GM21381 (cell line): Measurements from ENCODE around the gene TGFBR3.

Experiments
- ATAC-seq: cut with Tn5 transposase; IDR thresholded peaks from one replicate; pipeline ENCODE4 v1.9.1; 2021; ENCODE audit warnings: mild to moderate bottlenecking, moderate library complexity; ENCODE audit not compliant: unreplicated experiment

The TGFBR3 gene

DNA sequence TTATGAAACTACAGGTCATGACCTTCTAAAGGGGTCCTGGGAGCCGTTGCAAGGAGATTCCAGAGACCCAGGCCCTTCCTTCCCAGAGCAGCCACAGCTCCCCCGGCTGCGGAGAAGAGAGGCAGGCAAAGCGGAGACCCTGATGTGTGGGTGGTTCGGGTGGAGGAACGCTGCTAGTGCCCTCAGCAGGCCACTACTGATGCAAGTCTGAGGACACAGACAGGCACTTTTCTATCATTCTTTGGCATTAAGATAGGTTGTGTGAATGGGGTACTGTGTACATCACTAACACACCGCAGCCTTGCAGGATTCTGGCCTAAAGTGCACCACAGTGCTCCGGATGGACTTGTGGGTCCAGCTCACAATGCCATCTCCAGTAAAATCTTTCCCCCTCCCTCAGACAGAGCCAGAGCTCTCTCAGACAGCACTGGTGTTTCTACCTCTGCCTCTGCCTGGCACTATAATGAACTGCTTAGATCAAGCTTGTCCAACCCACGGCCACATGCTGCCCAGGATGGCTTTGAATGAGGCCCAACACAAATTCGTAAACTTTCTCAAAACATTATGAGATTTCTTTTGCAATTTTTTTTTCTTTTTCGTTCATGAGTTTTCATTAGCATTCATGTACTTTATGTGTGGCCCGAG is 121.4 kb downstream of the TGFBR3 start:
- ATAC-seq, result no peak

DNA sequence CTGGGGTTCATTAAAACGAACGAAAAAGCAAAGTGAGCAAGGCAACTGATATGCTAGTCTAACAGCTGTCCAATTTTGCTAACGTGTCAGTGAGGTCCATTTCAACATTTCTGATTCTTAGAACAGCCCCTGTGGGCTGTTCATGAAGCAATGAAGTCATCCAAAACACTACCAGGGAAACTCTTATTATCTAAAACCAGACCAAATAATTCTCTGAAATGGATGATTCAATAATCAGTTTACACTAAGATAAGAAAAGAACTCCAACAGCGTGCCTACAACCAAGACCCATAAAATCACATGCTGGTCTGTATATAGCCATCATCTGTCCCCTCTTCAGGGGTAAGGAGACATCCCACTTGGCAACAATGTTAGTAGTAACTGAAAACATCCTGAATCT is 122.7 kb downstream of the TGFBR3 start:
- ATAC-seq, result no peak

DNA sequence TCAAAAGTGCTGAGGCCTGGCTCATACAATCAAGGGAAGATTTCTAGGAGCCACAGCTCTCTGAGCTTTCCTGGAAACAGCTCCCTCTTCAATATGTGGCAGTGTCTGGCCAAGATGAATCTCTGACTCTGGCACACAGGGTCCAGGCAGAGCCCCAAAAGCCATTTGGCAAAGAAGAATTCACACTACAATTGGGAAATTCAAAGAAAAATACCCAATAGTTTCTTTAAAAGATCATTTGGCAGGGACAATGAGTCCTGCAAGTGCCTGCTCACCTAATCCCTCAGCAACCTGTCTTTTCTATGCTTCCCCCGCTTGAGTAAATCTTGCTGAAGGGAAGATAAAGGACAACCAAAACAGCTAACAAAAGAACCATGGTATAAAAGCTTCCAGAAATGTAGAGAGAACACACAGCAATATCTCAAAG is 124.6 kb downstream of the TGFBR3 start:
- ATAC-seq, result no peak

DNA sequence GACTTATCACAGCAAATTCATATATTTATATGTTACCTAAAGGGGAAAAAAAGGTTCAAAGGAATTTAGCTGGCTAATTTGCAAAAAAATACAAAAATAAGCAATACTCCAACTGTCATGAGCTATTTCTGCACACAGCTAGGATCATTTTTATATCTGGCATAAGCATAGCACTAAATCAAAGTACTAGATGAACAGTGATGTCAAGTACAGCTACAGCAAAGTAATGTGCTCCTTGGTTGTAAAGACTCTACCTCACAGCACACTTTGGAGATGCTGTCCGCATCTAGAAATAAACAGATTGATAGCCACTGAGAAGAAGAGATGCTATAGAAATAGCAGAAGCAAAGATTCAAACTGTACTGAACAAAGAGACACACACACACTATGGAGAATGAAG is 125.4 kb downstream of the TGFBR3 start:
- ATAC-seq, result no peak

DNA sequence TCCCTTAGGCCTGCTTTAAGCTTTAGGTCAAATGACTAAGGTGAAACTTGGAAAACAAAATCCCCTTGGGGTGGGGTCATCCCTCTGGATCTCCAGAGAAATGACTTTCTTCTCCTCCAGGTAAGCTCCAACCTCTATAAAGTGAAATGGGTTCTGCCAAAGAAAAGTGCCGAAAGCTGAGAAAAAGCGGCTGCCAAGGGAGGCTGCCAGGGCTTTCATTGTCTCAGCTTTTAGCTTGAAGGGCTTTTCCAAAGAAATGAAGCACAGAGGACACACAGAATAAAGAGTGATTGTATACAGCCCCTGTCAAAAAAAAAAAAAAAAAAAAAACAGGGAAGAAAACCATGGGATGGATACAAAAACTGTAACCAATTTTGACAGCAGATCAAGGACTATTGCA is 126.9 kb downstream of the TGFBR3 start:
- ATAC-seq, result no peak

DNA sequence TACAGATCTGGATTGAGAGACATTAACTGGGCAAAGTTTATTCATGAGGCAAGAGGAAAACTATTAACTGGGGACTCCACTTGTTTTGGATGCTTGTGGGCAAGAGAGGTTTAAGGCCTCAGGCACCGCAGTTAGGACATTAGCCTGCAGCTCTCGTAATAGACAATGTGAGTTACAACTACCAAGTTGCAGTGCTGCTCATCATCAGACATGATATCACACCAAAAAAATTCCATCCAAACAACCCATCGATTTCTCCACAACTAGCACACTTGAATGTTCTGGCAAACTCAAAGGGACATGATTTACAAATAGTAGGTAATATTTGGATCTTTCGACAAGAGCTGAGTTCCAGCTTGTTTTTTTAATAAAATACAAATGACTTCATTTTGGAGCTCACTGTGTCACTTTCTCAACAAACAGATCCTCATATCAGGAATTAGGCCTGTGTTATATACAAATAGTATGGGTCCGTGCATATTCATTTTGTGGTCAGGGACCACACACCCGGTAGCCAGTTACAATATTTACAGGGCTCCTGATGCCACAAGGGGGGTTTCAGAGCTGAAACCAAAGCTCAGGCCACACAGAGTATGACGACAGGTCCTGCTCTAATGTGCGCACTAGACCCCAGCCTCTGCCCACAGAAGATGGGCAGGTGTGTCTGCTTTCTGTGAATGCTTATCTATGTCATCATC is 128.0 kb downstream of the TGFBR3 start:
- ATAC-seq, result no peak

DNA sequence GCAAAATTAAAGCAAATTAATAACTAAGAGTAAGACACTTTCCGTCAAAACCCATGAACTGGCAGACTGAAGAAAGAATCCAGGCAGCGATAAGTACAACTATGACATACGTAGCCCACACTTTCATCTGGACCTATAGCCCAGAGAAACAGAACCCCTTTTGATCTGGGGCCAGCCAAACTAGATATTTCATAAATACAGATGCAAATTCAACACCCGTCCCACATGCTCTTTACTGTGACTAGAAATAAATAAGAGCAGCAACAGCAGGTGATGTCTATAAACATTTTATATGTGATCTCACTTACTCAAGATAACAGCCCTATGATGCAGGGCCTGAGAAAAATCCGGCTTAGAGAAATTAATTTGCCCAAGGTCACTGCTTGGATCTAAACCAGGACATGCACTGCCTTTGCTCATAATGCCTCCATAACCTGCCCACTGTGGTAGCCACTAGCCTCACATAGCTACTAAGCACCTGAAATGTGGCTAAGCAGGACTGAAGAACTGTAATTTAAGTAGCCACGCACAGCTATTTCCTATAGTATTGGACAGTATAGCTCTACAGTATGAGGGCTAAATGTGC is 130.2 kb downstream of the TGFBR3 start:
- ATAC-seq, result no peak

DNA sequence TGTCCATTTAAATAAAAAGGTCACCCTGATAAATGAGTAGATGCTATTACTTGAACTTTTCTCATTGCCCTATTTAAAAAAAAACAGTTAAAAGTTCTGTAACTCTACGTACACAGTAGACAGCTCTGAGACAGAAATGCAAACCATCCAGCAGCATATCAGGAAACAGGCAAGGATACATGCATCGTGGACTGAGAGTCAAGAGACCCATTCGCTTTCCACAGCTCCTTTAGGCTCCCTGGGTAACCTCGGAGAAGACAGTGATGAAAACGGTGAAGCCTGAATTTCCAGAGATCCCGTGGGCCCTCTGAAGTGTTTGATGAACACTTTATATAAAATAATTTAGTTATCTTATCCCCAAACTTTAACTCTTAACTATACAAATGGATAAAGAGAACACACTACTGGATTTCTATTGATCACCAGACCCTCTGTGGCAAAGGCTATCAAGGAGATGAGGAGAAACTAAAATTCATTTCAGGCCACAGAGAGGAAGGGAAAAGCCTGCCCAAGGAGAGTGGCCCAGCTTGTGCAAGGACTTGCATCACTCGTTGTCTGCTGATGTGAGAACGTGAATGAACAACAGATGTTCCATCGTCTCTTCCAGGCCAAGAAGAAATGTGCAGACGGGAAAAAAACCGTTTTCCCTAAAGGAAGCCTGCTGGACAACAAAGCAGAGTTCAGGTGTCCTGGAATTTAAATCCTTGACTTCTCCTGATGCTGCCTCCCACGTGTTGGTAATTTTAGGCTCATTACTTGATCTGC is 131.0 kb downstream of the TGFBR3 start:
- no peak for ATAC-seq

DNA sequence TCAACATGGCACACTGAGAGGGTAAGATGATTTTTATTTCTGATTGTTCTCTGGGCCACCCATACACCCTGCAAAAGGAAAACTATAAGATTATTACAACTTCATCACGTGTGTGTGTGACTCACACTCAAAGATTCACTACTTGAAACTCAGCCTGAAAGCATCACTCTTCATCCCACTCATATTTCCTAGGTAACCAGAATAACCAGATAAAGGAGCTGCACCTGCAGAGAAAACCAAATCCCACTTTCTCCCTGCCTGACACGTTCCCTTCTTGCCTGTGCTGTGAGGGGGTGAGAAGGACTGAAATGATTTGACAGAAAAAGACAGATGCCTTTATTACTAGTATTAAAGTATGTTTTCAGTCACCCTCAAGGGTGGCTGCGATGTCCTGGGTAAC is 131.6 kb downstream of the TGFBR3 start:
- ATAC-seq, result peak; percentile 49

DNA sequence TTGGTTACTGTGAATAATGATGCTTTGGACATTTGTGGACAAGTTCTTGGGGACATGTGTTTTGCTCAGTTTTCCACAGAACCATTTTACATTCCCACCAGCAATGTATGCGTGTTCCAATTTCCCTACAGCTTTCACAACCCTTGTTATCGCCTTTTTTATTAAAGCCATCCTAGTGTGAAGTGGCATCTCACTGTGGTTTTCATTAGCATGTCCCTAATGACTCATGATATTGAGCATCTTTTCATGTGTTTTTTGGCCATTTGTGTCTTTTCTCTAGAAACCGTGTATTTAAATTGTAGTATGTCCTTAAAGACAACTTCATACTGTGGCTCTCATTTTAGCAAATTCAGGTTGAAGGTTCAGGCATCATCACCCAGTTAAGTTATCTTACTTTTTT is 132.1 kb downstream of the TGFBR3 start:
- no peak for ATAC-seq

DNA sequence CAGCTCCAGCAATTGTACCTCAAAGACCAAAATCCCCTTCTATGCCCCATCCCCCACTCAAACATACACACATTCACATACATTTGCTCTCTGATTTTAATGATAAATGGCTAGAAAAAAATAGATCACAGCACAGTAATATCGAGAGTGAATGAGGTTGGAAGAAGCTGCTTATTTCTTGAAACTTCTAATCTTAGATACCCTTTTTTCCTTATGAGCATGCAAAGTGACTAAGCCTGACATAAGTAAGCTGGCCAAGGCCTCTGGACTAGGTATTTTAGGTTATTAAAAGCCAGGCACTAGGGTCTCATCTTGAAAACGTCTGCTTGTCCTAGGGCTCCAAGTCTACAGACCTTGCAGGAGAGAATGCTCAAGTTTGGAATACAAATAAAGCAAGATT is 133.6 kb downstream of the TGFBR3 start:
- ATAC-seq, result peak; percentile 64

DNA sequence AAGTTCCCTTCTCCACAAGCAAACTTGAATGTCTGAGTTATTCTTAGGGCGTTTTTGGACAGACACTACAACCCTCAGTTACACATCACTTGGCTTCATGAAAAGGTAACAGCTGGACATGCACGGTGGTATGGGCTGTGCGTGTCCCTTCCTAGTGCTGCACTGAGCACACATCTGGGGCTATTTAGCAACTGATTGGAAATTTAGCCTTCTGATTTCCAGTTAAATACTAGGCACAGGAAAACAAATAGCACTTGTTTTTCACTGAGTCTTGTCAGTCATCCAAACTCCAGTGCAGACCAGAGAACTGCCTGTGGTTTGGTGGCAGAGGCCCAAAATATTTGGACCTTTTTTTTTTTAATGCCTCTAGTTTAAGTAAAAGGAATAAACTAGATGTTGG is 134.7 kb downstream of the TGFBR3 start:
- no peak for ATAC-seq

DNA sequence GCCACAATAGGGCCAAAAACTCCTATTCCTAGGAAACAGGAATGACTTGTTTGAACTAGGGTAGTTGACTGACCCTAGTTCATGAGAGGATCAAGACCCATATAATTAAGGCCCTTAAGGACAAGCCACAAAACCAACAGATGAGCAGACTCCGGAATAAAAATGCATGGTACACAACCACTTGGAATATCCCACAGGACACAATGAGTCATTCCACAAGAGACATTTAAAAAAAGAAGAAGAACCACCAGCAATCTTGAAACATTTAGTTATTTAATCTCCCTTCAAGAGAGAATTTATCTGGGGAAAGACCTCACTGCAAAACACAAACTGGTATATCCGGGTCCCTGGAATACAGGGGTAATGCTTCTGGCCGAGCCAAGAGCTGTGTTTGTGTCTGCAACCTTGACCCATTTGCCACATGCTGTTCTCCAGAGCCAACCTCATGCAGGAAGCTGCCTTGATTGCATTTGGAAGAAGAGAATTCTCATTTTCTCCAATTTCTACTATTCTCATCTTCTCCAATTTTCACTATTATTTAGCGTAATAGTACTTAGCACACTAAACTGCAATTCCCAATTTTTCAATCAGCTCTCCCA is 135.5 kb downstream of the TGFBR3 start:
- no peak for ATAC-seq

DNA sequence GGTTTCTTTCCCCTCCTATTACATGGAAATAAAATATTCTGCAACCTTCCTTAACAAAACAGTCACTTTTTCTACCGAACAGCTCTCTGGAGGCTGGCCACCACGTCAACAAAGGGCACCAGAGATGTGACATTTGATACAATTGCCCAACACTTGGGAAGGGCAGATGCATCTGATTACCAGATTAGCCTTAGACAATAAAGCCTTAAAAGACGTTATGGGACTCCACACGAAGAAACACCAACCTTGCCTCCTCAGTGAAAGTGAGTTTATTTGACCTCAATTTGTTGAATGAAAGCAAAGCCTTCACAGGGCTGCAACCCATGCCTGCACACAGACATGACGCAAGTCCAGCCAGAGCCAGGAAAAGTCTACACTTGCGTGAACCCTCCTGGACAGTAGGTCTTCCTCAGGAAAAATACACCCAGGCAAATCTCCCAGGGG is 136.1 kb downstream of the TGFBR3 start:
- ATAC-seq, result no peak

DNA sequence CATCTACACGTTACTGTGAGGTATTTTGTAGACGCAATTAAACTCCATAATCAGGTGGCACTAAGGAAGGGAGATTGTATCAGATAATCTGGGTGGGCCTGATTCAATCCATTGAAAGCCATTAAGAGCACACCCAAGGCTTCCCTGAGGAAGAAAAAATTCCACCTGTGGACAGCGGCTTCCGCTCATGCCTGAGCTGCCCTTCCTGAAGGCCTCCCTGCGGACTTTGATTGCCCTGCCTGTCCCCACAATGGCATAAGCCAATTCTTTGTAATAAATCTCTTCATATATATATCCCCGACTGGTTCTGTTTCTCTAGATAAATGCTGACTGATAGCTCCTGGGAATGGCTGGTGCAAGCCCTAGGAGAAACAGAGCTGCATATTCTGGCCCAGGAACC is 138.3 kb downstream of the TGFBR3 start:
- no peak for ATAC-seq

DNA sequence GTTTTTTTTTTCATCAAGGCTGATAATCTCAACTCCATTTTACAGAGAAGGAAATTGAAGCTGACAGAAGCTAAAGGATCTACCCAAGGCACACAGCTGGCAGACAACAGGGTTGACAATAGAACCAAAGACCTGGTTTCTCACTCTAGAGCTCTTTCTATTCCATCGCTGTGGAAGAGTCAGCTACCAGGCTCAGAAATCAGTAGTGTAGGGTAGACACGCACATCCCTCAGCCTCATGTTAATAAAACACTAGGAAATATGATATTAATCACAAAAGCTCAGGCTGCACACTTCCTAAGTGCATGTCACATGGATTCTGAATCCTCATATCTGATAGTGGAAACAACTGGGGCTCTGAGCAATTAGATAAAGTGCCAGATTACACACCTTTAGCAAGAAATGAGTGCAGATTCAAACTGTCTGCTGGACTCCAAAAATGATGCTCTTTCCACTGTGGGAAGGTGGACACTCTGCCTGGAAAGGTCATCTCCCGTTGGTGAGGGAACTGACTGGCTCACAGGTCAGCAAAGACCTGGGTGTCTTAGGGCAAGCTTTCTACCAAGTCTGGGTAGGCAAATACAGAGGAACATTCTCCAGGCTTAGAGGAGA is 139.1 kb downstream of the TGFBR3 start:
- ATAC-seq, result no peak

DNA sequence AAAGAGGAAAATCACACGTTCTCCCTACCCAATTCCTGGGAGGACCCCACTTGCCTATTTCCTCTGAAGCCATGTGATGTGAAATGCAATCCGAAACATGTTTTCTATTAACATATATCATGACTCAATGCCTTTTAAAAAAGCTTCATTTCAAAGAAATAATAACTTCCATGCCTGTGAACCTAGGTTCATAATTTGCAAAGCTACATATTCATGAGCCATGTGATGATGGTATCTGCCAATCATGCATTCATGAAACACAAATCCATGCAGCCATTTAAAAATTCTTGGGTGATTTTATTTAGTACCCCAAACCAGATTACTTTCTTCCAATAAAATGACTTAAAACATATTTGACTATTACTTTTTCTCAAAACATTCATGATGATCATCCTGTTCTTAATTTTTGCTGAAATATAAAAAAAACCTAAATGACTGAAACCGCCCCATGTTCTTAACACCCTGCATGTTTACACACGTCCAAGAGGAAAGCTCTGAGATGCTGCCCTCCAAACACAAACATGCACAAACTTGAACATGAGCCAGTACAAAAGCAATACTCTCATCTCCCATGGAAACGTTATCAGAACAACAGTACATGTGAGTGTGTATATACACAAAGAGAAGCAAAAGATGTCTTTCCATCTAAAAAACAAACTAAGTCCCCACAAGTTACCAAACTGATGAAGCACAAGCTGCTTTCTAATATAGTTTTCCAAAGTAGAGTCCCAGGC is 140.1 kb downstream of the TGFBR3 start:
- ATAC-seq, result no peak

DNA sequence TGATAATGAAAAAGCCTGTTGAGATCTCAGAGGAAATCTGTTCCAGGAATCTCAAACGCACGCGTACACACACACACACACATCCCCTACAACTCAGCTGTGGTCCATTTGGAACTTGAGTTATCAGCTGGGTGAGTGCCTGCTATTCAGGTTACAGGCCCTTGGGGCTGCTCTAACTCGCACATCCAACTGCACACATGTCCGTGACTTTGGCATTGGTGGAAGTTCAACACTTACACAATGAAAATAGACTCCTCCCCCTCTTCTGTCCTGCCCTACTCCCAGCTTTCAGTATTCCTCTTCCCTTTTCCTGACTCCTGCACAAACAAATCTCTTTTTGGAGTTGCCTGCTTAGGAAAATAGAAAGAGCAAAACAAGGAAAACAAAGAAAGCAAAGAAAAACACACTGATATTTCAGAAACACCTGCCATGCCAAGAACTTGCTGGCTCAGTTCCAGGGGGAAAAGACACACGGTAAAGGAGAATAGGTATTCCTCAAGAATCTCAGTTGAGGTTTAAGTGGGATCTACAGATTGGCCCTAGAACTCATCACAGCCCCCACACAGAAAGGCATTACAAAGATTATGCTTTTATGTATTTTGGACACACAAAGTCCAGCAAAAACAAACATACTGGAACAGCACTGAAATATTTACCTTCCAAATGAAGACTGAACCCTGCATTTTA is 140.9 kb downstream of the TGFBR3 start:
- no peak for ATAC-seq

DNA sequence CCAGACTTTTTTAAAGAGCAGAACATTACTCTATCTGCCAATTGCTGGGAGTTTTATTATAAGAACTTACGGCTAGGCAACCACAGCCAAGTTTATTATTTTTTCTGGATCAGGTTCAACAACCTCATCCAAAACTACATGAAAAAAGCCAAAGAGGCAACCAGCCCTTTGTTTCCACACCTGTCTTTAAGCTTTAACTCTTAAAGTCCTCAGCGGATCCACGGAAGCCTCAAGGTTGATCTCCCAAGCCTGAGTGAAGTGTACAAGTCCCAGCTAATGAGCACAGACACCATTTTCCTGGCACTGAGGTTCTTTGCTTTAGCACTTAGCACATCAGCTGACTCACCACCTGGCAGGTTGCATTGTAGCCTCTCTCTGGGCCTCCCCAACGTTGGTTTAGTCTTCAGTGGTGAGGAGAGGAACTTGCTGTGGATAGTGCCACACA is 143.1 kb downstream of the TGFBR3 start:
- no peak for ATAC-seq
